Vagina (tissue), 2 donors: ENCODE data around the gene CCNY. TPM values are rescaled to one million over a fixed set of nuclear protein-coding genes. Genes with fewer than 3 reads are reported as not detected.

Experiments used
- DNase-seq, 2 donors: peaks; one replicate each; pipeline ENCODE4 v3.0.0-alpha.2; 2017; ENCODE audit errors: extremely low spot score in 2 of 2
- H3K27ac ChIP-seq: fragments of 200-600 bp; sonication (generic); one replicate; pipeline ENCODE4 v1.5.1; 2019
- H3K27me3 ChIP-seq: fragments of 200-600 bp; sonication (generic); one replicate; pipeline ENCODE4 v1.5.1; 2019
- H3K36me3 ChIP-seq, 2 donors: fragments of 200-600 bp; sonication (generic); one replicate each; pipeline ENCODE4 v1.5.1; 2017 to 2019
- H3K4me1 ChIP-seq: fragments of 200-600 bp; sonication (generic); one replicate; pipeline ENCODE4 v1.5.1; 2019
- H3K4me3 ChIP-seq, 2 donors: fragments of 200-600 bp; sonication (generic); 1 replicate in 1 of 2; 2 replicates in 1 of 2; pipeline ENCODE4 v1.5.1; 2016 to 2019
- H3K9me3 ChIP-seq: fragments of 200-600 bp; sonication (generic); one replicate; pipeline ENCODE4 v1.5.1; 2019
- POLR2A ChIP-seq, 2 donors: fragments of 450-650 bp; IDR thresholded peaks; one replicate each; pipeline ENCODE4 v1.6.1; 2017; ENCODE audit warnings: antibody characterized with exemption in 2 of 2, mild to moderate bottlenecking in 2 of 2, moderate library complexity in 2 of 2
- POLR2AphosphoS5 ChIP-seq, 2 donors: sonication (generic); formaldehyde crosslinking; IDR thresholded peaks; one replicate each; pipeline ENCODE4 v1.9.0; 2017; ENCODE audit warnings: antibody characterized with exemption in 2 of 2, mild to moderate bottlenecking in 2 of 2, low read depth in 1 of 2; ENCODE audit not compliant: insufficient read depth in 1 of 2
- intact Hi-C: fragments of 100-400 bp; cut with DNase I; formaldehyde crosslinking; loops from one replicate; pipeline ENCODE4 v1.15.1; 2023
- total RNA-seq: library from RNA; depleted of rRNA; stranded (reverse); fragments of >200 nt; gene quantifications from one replicate; pipeline ENCODE4 v1.2.3, GENCODE V29; 2016
- TF ChIP-seq, protein P1 (sequence below), 3 experiments: fragments of 450-650 bp in 2 of 3; fragments of 200-600 bp in 1 of 3; sonication (generic) in 1 of 3; IDR thresholded peaks; one replicate each; pipeline ENCODE4 v1.5.1; 2017 to 2019; ENCODE audit warnings: antibody characterized with exemption in 3 of 3, mild to moderate bottlenecking in 2 of 3, moderate library complexity in 2 of 3

Gene CCNY
- total RNA-seq, 1 donor from 2014 or later: 28.5 TPM

DNA sequence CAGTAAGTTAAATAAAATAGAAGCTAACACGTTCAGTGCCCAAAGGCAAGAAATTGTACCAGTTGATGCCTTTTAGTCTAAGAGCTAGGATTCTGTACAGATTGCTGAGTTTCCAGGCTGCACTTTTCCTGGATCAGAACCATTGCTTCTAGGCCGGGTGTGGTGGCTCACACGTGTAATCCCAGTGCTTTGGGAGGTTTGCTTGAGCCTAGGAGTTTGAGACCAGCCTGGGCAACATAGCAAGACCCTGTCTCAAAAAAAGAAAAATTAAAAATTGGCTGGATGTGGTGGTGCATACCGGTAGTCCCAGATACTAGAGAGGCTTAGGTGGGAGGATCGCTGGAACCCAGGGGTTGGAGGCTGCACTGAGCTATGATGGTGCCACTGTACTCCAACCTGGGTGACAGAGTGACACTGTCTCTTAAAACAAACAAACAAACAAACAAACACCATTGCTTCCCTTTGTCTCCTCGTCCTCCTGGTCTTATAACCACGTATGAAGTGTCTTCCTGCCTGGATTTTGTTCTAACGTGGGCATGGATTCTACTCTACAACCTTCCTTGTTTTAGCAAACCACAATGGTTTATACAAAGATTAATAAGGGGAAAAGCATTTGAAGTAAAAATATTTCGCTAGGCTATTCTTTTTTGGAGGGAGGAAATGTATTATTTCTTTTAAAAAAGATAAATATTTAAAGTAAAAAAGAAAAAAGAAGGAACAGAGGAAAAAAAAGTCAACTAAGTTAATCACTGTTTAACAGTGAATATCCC, 9.7 kb upstream of the CCNY start:
- no peak for DNase-seq
- H3K9me3 ChIP-seq: no peaks in the 10 kb centered on the region
- no peaks in the 10 kb centered on the region for H3K36me3 ChIP-seq
- intact Hi-C loops: no loop called here
- no peaks in the 10 kb centered on the region for H3K27me3 ChIP-seq
- H3K27ac ChIP-seq: no peak overlapping the region
- TF ChIP-seq POLR2AphosphoS5 (IDR thresholded peaks at IDR 0.05; ENCODE audit: insufficient read depth in 1 of 2, low read depth in 1 of 2): no peak
- TF ChIP-seq, protein P1, sequence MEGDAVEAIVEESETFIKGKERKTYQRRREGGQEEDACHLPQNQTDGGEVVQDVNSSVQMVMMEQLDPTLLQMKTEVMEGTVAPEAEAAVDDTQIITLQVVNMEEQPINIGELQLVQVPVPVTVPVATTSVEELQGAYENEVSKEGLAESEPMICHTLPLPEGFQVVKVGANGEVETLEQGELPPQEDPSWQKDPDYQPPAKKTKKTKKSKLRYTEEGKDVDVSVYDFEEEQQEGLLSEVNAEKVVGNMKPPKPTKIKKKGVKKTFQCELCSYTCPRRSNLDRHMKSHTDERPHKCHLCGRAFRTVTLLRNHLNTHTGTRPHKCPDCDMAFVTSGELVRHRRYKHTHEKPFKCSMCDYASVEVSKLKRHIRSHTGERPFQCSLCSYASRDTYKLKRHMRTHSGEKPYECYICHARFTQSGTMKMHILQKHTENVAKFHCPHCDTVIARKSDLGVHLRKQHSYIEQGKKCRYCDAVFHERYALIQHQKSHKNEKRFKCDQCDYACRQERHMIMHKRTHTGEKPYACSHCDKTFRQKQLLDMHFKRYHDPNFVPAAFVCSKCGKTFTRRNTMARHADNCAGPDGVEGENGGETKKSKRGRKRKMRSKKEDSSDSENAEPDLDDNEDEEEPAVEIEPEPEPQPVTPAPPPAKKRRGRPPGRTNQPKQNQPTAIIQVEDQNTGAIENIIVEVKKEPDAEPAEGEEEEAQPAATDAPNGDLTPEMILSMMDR (IDR thresholded peaks at IDR 0.05): no peak
- TF ChIP-seq POLR2A (IDR thresholded peaks at IDR 0.05): no peak
- peaks cover 21% of the 10 kb centered on the region for H3K4me1 ChIP-seq
- no peak overlapping the region for H3K4me3 ChIP-seq

DNA sequence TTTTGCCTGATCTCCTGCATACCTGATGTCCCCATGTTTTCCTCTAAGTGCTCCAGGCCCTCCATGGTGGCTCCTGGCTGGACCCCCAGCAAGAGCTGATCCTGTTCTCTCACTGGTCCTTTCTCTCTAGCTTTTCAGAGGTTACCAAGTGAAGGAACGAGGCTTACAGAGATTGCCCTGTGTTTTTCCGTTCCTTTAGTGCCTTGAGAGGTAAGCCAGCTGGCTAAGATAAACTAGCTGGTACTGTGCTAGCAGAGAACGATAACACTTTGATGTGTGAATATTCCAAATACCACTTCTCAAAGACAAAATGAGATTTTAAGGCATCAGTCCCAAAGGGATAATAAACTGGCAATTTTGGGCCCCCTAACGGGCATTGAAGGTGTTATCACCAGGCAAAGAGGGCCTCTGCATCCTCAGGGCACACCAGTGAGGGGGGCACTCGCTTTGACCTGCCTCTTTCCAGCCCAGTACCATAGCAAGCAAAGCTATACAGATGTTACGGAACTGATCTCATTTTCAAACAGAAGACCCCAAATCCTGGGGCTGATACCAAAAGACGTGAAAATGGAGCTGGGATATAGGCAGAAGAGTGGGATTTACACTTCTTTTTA, 8.4 kb upstream of the CCNY start:
- intact Hi-C loops: no loop called here
- no peak for DNase-seq
- H3K27me3 ChIP-seq: no peaks in the 10 kb centered on the region
- no peaks in the 10 kb centered on the region for H3K9me3 ChIP-seq
- no peak overlapping the region for H3K4me3 ChIP-seq
- no peak overlapping the region for H3K27ac ChIP-seq
- no peak for TF ChIP-seq POLR2A (IDR thresholded peaks at IDR 0.05)
- TF ChIP-seq, protein P1 (IDR thresholded peaks at IDR 0.05): no peak
- no peak for TF ChIP-seq POLR2AphosphoS5 (IDR thresholded peaks at IDR 0.05; ENCODE audit: insufficient read depth in 1 of 2, low read depth in 1 of 2)
- no peaks in the 10 kb centered on the region for H3K36me3 ChIP-seq
- H3K4me1 ChIP-seq: peaks cover 26% of the 10 kb centered on the region

DNA sequence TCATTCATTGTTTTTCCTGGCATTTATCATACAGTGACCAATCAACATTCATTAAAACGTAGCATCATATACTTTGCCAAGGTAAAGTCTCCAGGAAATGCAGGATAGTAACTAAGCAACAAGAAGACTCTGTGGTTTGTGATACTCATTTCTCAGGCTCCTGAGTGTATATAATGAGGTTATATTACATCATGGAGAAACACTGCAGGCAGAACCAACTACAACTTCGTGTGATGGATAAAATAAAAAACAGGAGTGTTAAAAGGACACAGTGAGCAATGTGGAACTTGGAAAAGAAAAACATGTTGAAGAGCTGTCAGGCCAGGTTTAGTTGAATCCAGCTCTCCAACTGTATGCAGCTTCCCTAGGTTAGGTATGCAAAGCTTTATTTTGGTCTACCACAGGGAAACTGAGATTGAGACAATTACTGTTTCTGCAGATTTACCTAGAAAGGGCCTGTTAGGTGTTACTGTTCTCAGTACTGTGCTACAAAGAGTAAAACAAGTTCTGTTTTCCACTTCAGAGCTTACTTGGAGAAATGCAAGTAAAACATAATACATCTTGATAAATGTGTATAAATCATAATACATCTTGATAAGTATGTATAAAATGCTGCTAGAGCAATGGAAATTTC, 7.8 kb upstream of the CCNY start:
- intact Hi-C loops: no loop called here
- DNase-seq: no peak
- Histone ChIP-seq H3K9me3 (no peaks in the 10 kb centered on the region), H3K27me3 (no peaks in the 10 kb centered on the region), H3K27ac (no peak overlapping the region), H3K4me3 (no peak overlapping the region), H3K4me1 (peaks cover 30% of the 10 kb centered on the region), H3K36me3 (no peaks in the 10 kb centered on the region)
- TF ChIP-seq, protein P1 (IDR thresholded peaks at IDR 0.05): no peak
- TF ChIP-seq POLR2A (IDR thresholded peaks at IDR 0.05) (no peak), POLR2AphosphoS5 (IDR thresholded peaks at IDR 0.05; ENCODE audit: insufficient read depth in 1 of 2, low read depth in 1 of 2) (no peak)

DNA sequence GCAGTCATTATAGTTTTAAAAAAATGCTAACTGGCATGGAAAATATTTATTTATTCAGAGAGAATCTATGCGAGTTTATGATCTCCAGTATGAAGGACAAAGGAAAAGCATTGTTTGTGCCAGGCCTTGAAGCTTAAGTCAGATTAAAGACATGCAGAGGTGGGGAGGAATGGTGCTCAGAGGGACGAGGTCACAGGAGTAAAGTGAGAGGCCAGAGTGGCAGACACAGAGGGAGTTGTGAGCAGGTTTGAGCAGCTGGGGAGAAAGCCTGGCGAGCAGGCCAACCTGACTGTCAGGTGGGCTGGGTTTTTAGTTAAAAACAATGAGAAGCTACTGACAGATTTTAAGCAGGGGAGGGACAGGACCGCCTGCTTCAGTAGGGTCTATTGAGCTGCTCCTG, 6.8 kb upstream of the CCNY start:
- Histone ChIP-seq H3K9me3 (no peaks in the 10 kb centered on the region), H3K4me1 (peaks cover 40% of the 10 kb centered on the region), H3K4me3 (no peak overlapping the region), H3K36me3 (no peaks in the 10 kb centered on the region), H3K27ac (peak overlapping the region; percentile 3), H3K27me3 (no peaks in the 10 kb centered on the region)
- intact Hi-C loops: no loop called here
- DNase-seq: no peak
- TF ChIP-seq POLR2A (IDR thresholded peaks at IDR 0.05): no peak
- TF ChIP-seq, protein P1 (IDR thresholded peaks at IDR 0.05): no peak
